ENCODE results near the gene SEMA4B.

SEMA4B gene

GRCh38 chr15:90207252-90207651, 6.1 kb downstream of the SEMA4B start:
- DNase-seq = no peak

- no peak for DNase-seq
Measured at GRCh38 chr15:90208356-90208755, 7.2 kb downstream of the SEMA4B start.

- DNase-seq = no peak
Measured at GRCh38 chr15:90209591-90209990, 8.5 kb downstream of the SEMA4B start.

GRCh38 chr15:90210593-90210992, 9.5 kb downstream of the SEMA4B start:
- no peak for DNase-seq

GRCh38 chr15:90211009-90211408, 9.9 kb downstream of the SEMA4B start:
- no peak for DNase-seq

- no peak for DNase-seq
Measured at GRCh38 chr15:90211440-90212143, 10.5 kb downstream of the SEMA4B start.

- DNase-seq = no peak
Measured at GRCh38 chr15:90212221-90213098, 11.3 kb downstream of the SEMA4B start.

GRCh38 chr15:90213122-90213817, 12.1 kb downstream of the SEMA4B start:
- DNase-seq = no peak

GRCh38 chr15:90213818-90214204, 12.7 kb downstream of the SEMA4B start:
- no peak for DNase-seq

GRCh38 chr15:90214553-90215196, 13.5 kb downstream of the SEMA4B start:
- peak; percentile 29 for DNase-seq

- DNase-seq = no peak
Measured at GRCh38 chr15:90217671-90218394, 16.7 kb downstream of the SEMA4B start.

GRCh38 chr15:90219421-90220141, 18.5 kb downstream of the SEMA4B start:
- no peak for DNase-seq

GRCh38 chr15:90221246-90221900, 20.2 kb downstream of the SEMA4B start:
- DNase-seq = peak; percentile 76

GRCh38 chr15:90222547-90222946, 21.4 kb downstream of the SEMA4B start:
- no peak for DNase-seq

GRCh38 chr15:90223441-90224165, 22.5 kb downstream of the SEMA4B start:
- no peak for DNase-seq

- no peak for DNase-seq
Measured at GRCh38 chr15:90225047-90225446, 23.9 kb downstream of the SEMA4B start.

GRCh38 chr15:90225504-90226234, 24.5 kb downstream of the SEMA4B start:
- DNase-seq = no peak

GRCh38 chr15:90227336-90227735, 26.2 kb downstream of the SEMA4B start:
- no peak for DNase-seq

Data from HCEC 1CT (cell line).